HepG2 (cell line): ENCODE results near the gene IL6R. TPM values are rescaled to one million over a fixed set of nuclear protein-coding genes. Genes with fewer than 3 reads are reported as not detected.

Experiments used
- ARNT ChIP-seq: fragments of 450-650 bp; IDR thresholded peaks from 2 replicates; pipeline ENCODE4 v1.6.1; 2017
- ATF2 ChIP-seq: sonication (generic); formaldehyde crosslinking; IDR thresholded peaks from 2 replicates; pipeline ENCODE4 v1.4.0; 2020; ENCODE audit warnings: missing genetic modification reagents
- BORCS8-MEF2B ChIP-seq: sonication (generic); formaldehyde crosslinking; IDR thresholded peaks from 2 replicates; pipeline ENCODE4 v1.8.0; 2022; ENCODE audit warnings: mild to moderate bottlenecking, missing genetic modification reagents
- ELF3 ChIP-seq: IDR thresholded peaks from 2 replicates; pipeline ENCODE4 v1.6.1; 2016; ENCODE audit warnings: missing genetic modification reagents, missing compliant biosample characterization
- FOSL2 ChIP-seq: sonication (generic); formaldehyde crosslinking; IDR thresholded peaks from 2 replicates; pipeline ENCODE4 v1.4.0; 2020; ENCODE audit warnings: missing genetic modification reagents
- GATAD2A ChIP-seq: IDR thresholded peaks from 2 replicates; pipeline ENCODE4 v1.6.1; 2016
- LCORL ChIP-seq, 2 experiments: fragments of 450-650 bp in 1 of 2; sonication (generic) in 1 of 2; formaldehyde crosslinking in 1 of 2; IDR thresholded peaks; 2 replicates each; pipeline versions ENCODE4 v1.5.0 to v1.6.1; 2017 to 2020; ENCODE audit warnings: antibody characterized with exemption in 1 of 2, missing genetic modification reagents in 1 of 2
- POLR2A ChIP-seq, 2 experiments: IDR thresholded peaks; 2 replicates each; pipeline ENCODE4 v1.6.1; 2011; ENCODE audit warnings: low read depth in 2 of 2, low read length in 2 of 2, mild to moderate bottlenecking in 1 of 2, moderate library complexity in 1 of 2; ENCODE audit not compliant: insufficient read depth in 1 of 2
- PRDM4 ChIP-seq: sonication (generic); formaldehyde crosslinking; IDR thresholded peaks from 2 replicates; pipeline ENCODE4 v1.9.0; 2021; ENCODE audit warnings: missing genetic modification reagents, borderline replicate concordance
- SKI ChIP-seq: fragments of 450-650 bp; IDR thresholded peaks from one replicate; pipeline ENCODE4 v1.6.1; 2018; ENCODE audit warnings: mild to moderate bottlenecking; ENCODE audit not compliant: partially characterized antibody
- SP2 ChIP-seq: sonication (generic); formaldehyde crosslinking; IDR thresholded peaks from 2 replicates; pipeline ENCODE4 v1.5.1; 2020; ENCODE audit warnings: mild to moderate bottlenecking, missing genetic modification reagents
- TARDBP ChIP-seq: sonication (generic); formaldehyde crosslinking; IDR thresholded peaks from 2 replicates; pipeline ENCODE4 v1.8.0; 2022; ENCODE audit warnings: mild to moderate bottlenecking, missing genetic modification reagents
- USF2 ChIP-seq, 2 experiments: sonication (generic) in 1 of 2; formaldehyde crosslinking in 1 of 2; IDR thresholded peaks; 2 replicates each; pipeline versions ENCODE4 v1.5.1 to v1.6.1; 2011 to 2020; ENCODE audit warnings: borderline replicate concordance in 1 of 2, low read depth in 1 of 2, low read length in 1 of 2, mild to moderate bottlenecking in 1 of 2, missing genetic modification reagents in 1 of 2, moderate library complexity in 1 of 2
- ZBTB37 ChIP-seq: sonication (generic); formaldehyde crosslinking; IDR thresholded peaks from 2 replicates; pipeline ENCODE4 v1.4.0; 2020; ENCODE audit warnings: mild to moderate bottlenecking, missing genetic modification reagents
- ZBTB43 ChIP-seq: sonication (generic); formaldehyde crosslinking; conservative IDR thresholded peaks from 2 replicates; pipeline ENCODE4 v1.4.0; 2020; ENCODE audit warnings: missing genetic modification reagents
- ZFP82 ChIP-seq: sonication (generic); formaldehyde crosslinking; IDR thresholded peaks from 2 replicates; pipeline ENCODE4 v1.5.1; 2020; ENCODE audit warnings: mild to moderate bottlenecking, missing genetic modification reagents, borderline replicate concordance
- ZMYM4 ChIP-seq: sonication (generic); formaldehyde crosslinking; IDR thresholded peaks from 2 replicates; pipeline ENCODE4 v1.8.1; 2023; ENCODE audit warnings: mild to moderate bottlenecking, missing genetic modification reagents
- ZNF234 ChIP-seq: sonication (generic); formaldehyde crosslinking; conservative IDR thresholded peaks from 2 replicates; pipeline ENCODE4 v1.5.1; 2020; ENCODE audit warnings: mild to moderate bottlenecking, missing genetic modification reagents
- ZNF350 ChIP-seq: sonication (generic); formaldehyde crosslinking; IDR thresholded peaks from 2 replicates; pipeline ENCODE4 v1.4.0; 2020; ENCODE audit warnings: mild to moderate bottlenecking, low read depth, missing genetic modification reagents, borderline replicate concordance
- ZNF879 ChIP-seq: sonication (generic); formaldehyde crosslinking; IDR thresholded peaks from 2 replicates; pipeline ENCODE4 v1.8.1; 2023; ENCODE audit warnings: missing genetic modification reagents
- ZSCAN21 ChIP-seq: sonication (generic); formaldehyde crosslinking; IDR thresholded peaks from 2 replicates; pipeline ENCODE4 v1.8.0; 2022; ENCODE audit warnings: mild to moderate bottlenecking, missing genetic modification reagents, moderate library complexity, borderline replicate concordance
- polyA plus RNA-seq, 8 experiments: library from polyadenylated mRNA; depleted of rRNA in 3 of 8; stranded (reverse) in 7 of 8; unstranded in 1 of 8; fragments of >200 nt; fragmentation: Illumina TruSeq in 4 of 8; extraction: Trizol in 4 of 8; gene quantifications; 2 replicates each; pipeline versions ENCODE4 v1.2.1 to v1.2.3, GENCODE V29; 2011 to 2016; ENCODE audit warnings: low read depth in 4 of 8, missing spikeins in 1 of 8, mixed read lengths in 1 of 8; ENCODE audit not compliant: insufficient read depth in 1 of 8
- total RNA-seq, 5 experiments: library from RNA; depleted of rRNA; stranded (reverse); fragments of >200 nt; fragmentation: Illumina TruSeq; extraction: Trizol; gene quantifications; 2 replicates each; pipeline ENCODE4 v1.2.3, GENCODE V29; 2016; ENCODE audit warnings: low read depth in 1 of 5

The IL6R gene
- total and polyA plus RNA-seq, 2 of the 13 experiments (the other 11 are each of a cell fraction or from before 2014, with no cell fraction given): 5.0 to 24.5 TPM

GRCh38 chr1:154386643-154387352, 18.3 kb upstream of the IL6R start (continued):
- TF ChIP-seq BORCS8-MEF2B (CRISPR knock-in tag) (peak; percentile 45; the same call in 1 of the 2 replicates), GATAD2A (peak; percentile 8; the same call in 1 of the 2 replicates), ZNF234 (no peak), FOSL2 (CRISPR knock-in tag) (peak; percentile 13; the same call in 1 of the 2 replicates), ZBTB43 (CRISPR knock-in tag) (peak; percentile 93), ZMYM4 (peak; percentile 39; the same call in 1 of the 2 replicates), ATF2 (CRISPR knock-in tag) (no peak), ELF3 (CRISPR knock-in tag) (no peak), SP2 (no peak), USF2 (IDR thresholded peaks at IDR 0.05; ENCODE audit: low read depth, low read length) (no peak), USF2 (CRISPR knock-in tag; IDR thresholded peaks at IDR 0.05; ENCODE audit: borderline replicate concordance) (no peak), LCORL (IDR thresholded peaks at IDR 0.05) (no peak), LCORL (CRISPR knock-in tag; IDR thresholded peaks at IDR 0.05) (peak; percentile 60; the same call in 1 of the 2 replicates), ZNF350 (CRISPR knock-in tag) (0 out of 2 replicates have a peak, but pooled peaks have one; percentile 14), ZNF879 (CRISPR knock-in tag) (no peak), ARNT (no peak), PRDM4 (no peak), ZSCAN21 (CRISPR knock-in tag) (peak; percentile 97), ZFP82 (CRISPR knock-in tag) (no peak), TARDBP (CRISPR knock-in tag) (0 out of 2 replicates have a peak, but pooled peaks have one; percentile 31), ZBTB37 (CRISPR knock-in tag) (no peak), POLR2A (IDR thresholded peaks at IDR 0.05; ENCODE audit: insufficient read depth in 1 of 2, low read depth in 2 of 2, low read length in 2 of 2) (peak in 1 of 2 experiments; percentile 37; a peak in 1 of 4 replicates), SKI (peak; percentile 24)
